ENCODE measurements around the gene EPHA1.

Gene EPHA1

DNA sequence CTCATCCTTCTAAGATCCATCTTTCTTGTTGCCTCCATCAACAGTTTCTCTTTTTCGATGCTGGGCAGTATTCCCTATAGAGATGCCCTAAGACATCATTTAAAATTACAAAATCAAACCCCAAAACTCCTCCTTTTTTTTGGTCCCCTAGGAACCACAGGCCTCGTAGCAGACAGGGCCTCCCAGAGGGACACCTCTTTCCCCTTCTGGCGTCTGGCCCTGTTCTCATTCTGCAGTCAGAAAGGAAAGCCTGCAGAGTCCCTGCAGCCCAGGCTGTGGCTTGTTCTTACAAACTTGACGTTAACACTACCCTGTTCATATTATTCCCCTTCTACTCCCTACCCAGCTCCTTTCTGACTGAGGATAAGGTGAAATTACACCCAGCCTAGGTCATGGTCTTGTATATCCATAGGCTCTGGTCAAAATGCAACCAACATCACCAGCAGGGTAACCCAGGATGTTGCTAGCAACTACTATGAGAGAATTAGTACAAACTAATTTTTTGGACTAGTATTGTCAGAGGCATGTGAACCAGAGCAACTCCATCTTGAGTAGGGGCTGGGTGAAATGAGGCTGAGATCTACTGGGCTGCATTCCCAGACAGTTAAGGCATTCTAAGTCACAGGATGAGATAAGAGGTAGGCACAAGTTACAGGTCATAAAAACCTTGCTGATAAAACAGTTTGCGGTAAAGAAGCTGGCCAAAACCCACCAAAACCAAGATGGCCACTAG is 3.5 kb upstream of the EPHA1 start:
- no peaks in the 10 kb centered on the region for H3K9me2 ChIP-seq (replicated peaks; ENCODE audit: control insufficient read depth, low read length)
- no peaks in the 10 kb centered on the region for H3F3A ChIP-seq (ENCODE audit: control insufficient read depth, insufficient read depth)
- peaks cover 21% of the 10 kb centered on the region for H3K4me1 ChIP-seq (ENCODE audit: control insufficient read depth, low read length)
- H3K27me3 ChIP-seq (ENCODE audit: control insufficient read depth, low read length) = peaks cover 37% of the 10 kb centered on the region
- H4K20me1 ChIP-seq (ENCODE audit: control insufficient read depth, insufficient read depth, low read depth, low read length) = no peaks in the 10 kb centered on the region
- no peaks in the 10 kb centered on the region for H3K79me2 ChIP-seq (ENCODE audit: control insufficient read depth, low read length)
- no peak overlapping the region for H3K27ac ChIP-seq (ENCODE audit: low read depth, low read length)
- H3K4me2 ChIP-seq (ENCODE audit: low read length) = no peak overlapping the region
- H3K9me3 ChIP-seq (ENCODE audit: control insufficient read depth, insufficient read depth, low read length) = no peaks in the 10 kb centered on the region
- no peaks in the 10 kb centered on the region for H3K36me3 ChIP-seq (ENCODE audit: control insufficient read depth, low read length)
- no peak for TF ChIP-seq EZH2phosphoT487 (IDR thresholded peaks at IDR 0.05; ENCODE audit: borderline replicate concordance, low read length)
- TF ChIP-seq, protein P1, sequence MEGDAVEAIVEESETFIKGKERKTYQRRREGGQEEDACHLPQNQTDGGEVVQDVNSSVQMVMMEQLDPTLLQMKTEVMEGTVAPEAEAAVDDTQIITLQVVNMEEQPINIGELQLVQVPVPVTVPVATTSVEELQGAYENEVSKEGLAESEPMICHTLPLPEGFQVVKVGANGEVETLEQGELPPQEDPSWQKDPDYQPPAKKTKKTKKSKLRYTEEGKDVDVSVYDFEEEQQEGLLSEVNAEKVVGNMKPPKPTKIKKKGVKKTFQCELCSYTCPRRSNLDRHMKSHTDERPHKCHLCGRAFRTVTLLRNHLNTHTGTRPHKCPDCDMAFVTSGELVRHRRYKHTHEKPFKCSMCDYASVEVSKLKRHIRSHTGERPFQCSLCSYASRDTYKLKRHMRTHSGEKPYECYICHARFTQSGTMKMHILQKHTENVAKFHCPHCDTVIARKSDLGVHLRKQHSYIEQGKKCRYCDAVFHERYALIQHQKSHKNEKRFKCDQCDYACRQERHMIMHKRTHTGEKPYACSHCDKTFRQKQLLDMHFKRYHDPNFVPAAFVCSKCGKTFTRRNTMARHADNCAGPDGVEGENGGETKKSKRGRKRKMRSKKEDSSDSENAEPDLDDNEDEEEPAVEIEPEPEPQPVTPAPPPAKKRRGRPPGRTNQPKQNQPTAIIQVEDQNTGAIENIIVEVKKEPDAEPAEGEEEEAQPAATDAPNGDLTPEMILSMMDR (IDR thresholded peaks at IDR 0.05; ENCODE audit: low read depth, low read length, poor library complexity, severe bottlenecking) = no peak
- no peak overlapping the region for H3K4me3 ChIP-seq (ENCODE audit: low read length)

DNA sequence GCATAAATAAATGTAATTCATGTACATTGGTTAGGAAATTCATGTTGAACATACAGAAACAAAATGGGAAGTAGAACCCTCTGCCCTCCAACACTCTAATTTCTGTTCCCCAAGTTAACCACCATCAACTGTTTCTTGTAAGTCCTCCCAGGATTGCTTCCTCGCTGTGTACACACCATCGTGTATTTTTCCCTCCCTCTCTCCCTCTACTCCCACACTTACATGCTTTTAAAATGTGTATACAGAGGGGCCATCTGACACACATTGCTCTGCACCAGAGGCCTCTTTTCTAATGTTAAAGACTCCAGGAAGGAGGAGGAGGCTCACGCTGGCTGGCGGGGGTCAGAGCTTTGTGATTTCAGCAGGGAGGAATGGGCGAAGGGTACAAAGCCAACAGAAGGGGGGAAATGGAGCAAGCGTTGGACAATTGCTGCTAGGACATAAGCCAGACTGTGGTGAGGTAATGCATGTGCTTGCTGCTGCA is 1.9 kb upstream of the EPHA1 start:
- no peaks in the 10 kb centered on the region for H3K9me3 ChIP-seq (ENCODE audit: control insufficient read depth, insufficient read depth, low read length)
- no peak overlapping the region for H3K4me2 ChIP-seq (ENCODE audit: low read length)
- H3K4me3 ChIP-seq (ENCODE audit: low read length) = no peak overlapping the region
- H3K27ac ChIP-seq (ENCODE audit: low read depth, low read length) = no peak overlapping the region
- no peaks in the 10 kb centered on the region for H3F3A ChIP-seq (ENCODE audit: control insufficient read depth, insufficient read depth)
- peaks cover 21% of the 10 kb centered on the region for H3K4me1 ChIP-seq (ENCODE audit: control insufficient read depth, low read length)
- no peaks in the 10 kb centered on the region for H3K9me2 ChIP-seq (replicated peaks; ENCODE audit: control insufficient read depth, low read length)
- peaks cover 45% of the 10 kb centered on the region for H3K27me3 ChIP-seq (ENCODE audit: control insufficient read depth, low read length)
- H3K79me2 ChIP-seq (ENCODE audit: control insufficient read depth, low read length) = no peaks in the 10 kb centered on the region
- TF ChIP-seq EZH2phosphoT487 (IDR thresholded peaks at IDR 0.05; ENCODE audit: borderline replicate concordance, low read length) = no peak
- TF ChIP-seq, protein P1 (IDR thresholded peaks at IDR 0.05; ENCODE audit: low read depth, low read length, poor library complexity, severe bottlenecking) = no peak
- H4K20me1 ChIP-seq (ENCODE audit: control insufficient read depth, insufficient read depth, low read depth, low read length) = no peaks in the 10 kb centered on the region
- H3K36me3 ChIP-seq (ENCODE audit: control insufficient read depth, low read length) = no peaks in the 10 kb centered on the region

DNA sequence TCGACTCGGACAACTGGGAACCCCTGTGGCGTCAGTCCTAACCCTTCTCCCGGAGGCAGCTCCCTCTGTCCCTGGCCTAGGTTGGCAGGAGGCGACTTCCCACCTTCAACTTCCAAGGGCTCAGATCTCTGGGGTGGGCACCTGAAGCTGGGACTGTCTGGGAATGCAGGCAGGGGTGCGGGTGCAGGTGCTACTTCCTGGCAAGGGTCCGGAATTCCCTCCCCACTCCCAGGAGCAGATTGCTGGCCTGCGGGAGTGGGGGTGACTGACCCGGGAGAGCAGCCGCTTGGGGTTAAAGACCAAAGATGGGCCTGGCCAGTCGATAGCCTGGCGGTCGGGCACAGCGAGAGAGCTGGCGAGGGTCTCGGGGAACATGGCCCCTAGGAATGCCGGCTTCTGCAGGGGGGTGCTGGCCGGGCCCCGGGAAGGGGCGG is 387 bp downstream of the EPHA1 start:
- H3K27me3 ChIP-seq (ENCODE audit: control insufficient read depth, low read length) = peaks cover 49% of the 10 kb centered on the region
- no peaks in the 10 kb centered on the region for H3K9me2 ChIP-seq (replicated peaks; ENCODE audit: control insufficient read depth, low read length)
- H3K4me3 ChIP-seq (ENCODE audit: low read length) = no peak overlapping the region
- H3F3A ChIP-seq (ENCODE audit: control insufficient read depth, insufficient read depth) = no peaks in the 10 kb centered on the region
- H3K4me1 ChIP-seq (ENCODE audit: control insufficient read depth, low read length) = peaks cover 21% of the 10 kb centered on the region
- H3K27ac ChIP-seq (ENCODE audit: low read depth, low read length) = no peak overlapping the region
- no peaks in the 10 kb centered on the region for H3K9me3 ChIP-seq (ENCODE audit: control insufficient read depth, insufficient read depth, low read length)
- no peak overlapping the region; the same call in 1 of the 2 replicates for H3K4me2 ChIP-seq (ENCODE audit: low read length)
- H3K79me2 ChIP-seq (ENCODE audit: control insufficient read depth, low read length) = no peaks in the 10 kb centered on the region
- TF ChIP-seq EZH2phosphoT487 (IDR thresholded peaks at IDR 0.05; ENCODE audit: borderline replicate concordance, low read length) = no peak
- TF ChIP-seq, protein P1 (IDR thresholded peaks at IDR 0.05; ENCODE audit: low read depth, low read length, poor library complexity, severe bottlenecking) = no peak
- no peaks in the 10 kb centered on the region for H3K36me3 ChIP-seq (ENCODE audit: control insufficient read depth, low read length)
- H4K20me1 ChIP-seq (ENCODE audit: control insufficient read depth, insufficient read depth, low read depth, low read length) = no peaks in the 10 kb centered on the region
